ENCODE results near the gene PLK3.
"Not testable (repeated sequence)": the region's sequence is repeated elsewhere in the genome, so short reads cannot be mapped to it uniquely, and the experiment has no call there.

The PLK3 gene

GRCh38 chr1:44810101-44810761 lies 10.1 kb downstream of the PLK3 start:
- no peak for DNase-seq

GRCh38 chr1:44810762-44811105 lies 10.6 kb downstream of the PLK3 start:
- not testable (repeated sequence) for DNase-seq

- DNase-seq: no peak
These were observed 11.1 kb downstream of the PLK3 start for GRCh38 chr1:44811234-44811633.

GRCh38 chr1:44812822-44813543 lies 12.8 kb downstream of the PLK3 start:
- no peak for DNase-seq

- DNase-seq: not testable (repeated sequence)
These were observed 15.7 kb downstream of the PLK3 start for GRCh38 chr1:44815926-44816325.

GRCh38 chr1:44817307-44817706 lies 17.1 kb downstream of the PLK3 start:
- no peak for DNase-seq

GRCh38 chr1:44817771-44818495 lies 17.8 kb downstream of the PLK3 start:
- DNase-seq: no peak

GRCh38 chr1:44819196-44819607 lies 19.0 kb downstream of the PLK3 start:
- no peak for DNase-seq

- peak; percentile 98 for DNase-seq
These were observed 19.6 kb downstream of the PLK3 start for GRCh38 chr1:44819608-44820327.

- no peak for DNase-seq
These were observed 20.4 kb downstream of the PLK3 start for GRCh38 chr1:44820328-44821239.

- no peak for DNase-seq
These were observed 21.1 kb downstream of the PLK3 start for GRCh38 chr1:44821240-44821715.

- DNase-seq: no peak
These were observed 22.0 kb downstream of the PLK3 start for GRCh38 chr1:44822131-44822701.

GRCh38 chr1:44822981-44823451 lies 22.8 kb downstream of the PLK3 start:
- no peak for DNase-seq

- DNase-seq: not testable (repeated sequence)
These were observed 24.2 kb downstream of the PLK3 start for GRCh38 chr1:44824392-44824791.

GRCh38 chr1:44826375-44827196 lies 26.4 kb downstream of the PLK3 start:
- no peak for DNase-seq

GRCh38 chr1:44827197-44828002 lies 27.2 kb downstream of the PLK3 start:
- DNase-seq: no peak

- DNase-seq: no peak
These were observed 27.9 kb downstream of the PLK3 start for GRCh38 chr1:44828003-44828651.

GRCh38 chr1:44828841-44829440 lies 28.8 kb downstream of the PLK3 start:
- DNase-seq: no peak

Measured in fibroblast of skin of right quadriceps (primary cell).